VCaP (cell line): ENCODE data around the gene PARD3B.

Experiments
- H3K27ac ChIP-seq: fragments of 450-650 bp; 2 replicates; pipeline ENCODE4 v1.5.1; 2017
- TF ChIP-seq, protein P1 (sequence below): fragments of 450-650 bp; conservative IDR thresholded peaks from 2 replicates; pipeline ENCODE4 v1.5.1; 2017; ENCODE audit warnings: mild to moderate bottlenecking, moderate library complexity

The PARD3B gene

DNA sequence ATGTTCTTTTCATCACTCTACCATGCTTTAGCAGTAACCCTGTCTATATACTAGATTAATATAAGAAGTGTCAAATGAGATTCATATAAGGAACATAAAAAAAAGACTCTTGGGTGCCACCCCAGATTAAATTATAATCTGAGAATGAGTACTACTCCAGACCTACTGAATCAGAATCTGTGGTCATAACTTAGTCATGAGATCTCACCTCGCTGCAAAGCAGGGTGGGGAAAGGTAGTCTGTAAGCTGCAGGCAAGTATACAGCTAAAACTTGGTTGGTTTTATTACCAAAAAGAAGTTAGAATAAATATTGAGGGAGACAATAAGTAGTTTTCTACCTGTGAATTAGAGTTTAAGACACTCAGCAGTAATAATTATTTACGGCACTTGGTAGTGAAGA lies 175.6 kb downstream of the PARD3B start:
- TF ChIP-seq, protein P1, sequence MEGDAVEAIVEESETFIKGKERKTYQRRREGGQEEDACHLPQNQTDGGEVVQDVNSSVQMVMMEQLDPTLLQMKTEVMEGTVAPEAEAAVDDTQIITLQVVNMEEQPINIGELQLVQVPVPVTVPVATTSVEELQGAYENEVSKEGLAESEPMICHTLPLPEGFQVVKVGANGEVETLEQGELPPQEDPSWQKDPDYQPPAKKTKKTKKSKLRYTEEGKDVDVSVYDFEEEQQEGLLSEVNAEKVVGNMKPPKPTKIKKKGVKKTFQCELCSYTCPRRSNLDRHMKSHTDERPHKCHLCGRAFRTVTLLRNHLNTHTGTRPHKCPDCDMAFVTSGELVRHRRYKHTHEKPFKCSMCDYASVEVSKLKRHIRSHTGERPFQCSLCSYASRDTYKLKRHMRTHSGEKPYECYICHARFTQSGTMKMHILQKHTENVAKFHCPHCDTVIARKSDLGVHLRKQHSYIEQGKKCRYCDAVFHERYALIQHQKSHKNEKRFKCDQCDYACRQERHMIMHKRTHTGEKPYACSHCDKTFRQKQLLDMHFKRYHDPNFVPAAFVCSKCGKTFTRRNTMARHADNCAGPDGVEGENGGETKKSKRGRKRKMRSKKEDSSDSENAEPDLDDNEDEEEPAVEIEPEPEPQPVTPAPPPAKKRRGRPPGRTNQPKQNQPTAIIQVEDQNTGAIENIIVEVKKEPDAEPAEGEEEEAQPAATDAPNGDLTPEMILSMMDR: no peak
- H3K27ac ChIP-seq: no peak overlapping the region

DNA sequence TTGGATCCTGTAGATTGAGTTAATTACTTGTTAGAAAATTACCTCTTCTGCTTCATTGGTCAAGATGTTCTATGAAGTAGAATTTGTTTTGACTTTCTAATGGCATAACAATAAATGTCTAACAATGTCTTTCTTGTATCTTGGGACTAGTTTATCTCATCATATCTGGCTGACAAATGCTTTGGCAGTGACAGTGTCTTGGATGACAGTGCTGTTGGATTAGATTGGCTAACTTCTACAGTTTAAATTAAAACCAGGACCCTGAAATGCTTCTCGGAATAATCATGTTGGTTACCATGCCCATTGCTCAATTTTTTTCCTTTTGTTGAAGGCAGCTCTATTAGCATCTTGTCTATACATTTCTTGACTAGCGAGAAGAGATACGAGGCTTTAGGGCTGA lies 176.9 kb downstream of the PARD3B start:
- no peak overlapping the region for H3K27ac ChIP-seq
- TF ChIP-seq, protein P1: no peak

DNA sequence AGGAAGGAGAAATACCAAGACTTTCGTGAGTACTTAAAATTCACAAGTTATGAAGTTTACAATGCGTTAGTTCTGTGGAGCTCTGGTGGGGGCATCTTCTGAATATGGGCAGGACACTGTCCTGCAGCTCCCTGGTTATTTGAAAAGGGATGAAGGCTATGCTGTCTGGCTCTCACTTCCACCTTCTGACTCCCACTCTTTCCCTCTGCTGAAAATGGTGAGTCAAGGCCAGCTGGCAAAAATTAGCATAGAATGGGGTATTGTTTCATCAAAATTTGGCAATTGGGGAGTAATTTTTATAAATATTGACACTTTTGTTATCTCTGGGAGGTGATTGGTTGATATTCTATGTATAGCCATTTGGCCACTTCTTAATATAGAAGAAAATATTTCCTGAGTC lies 177.4 kb downstream of the PARD3B start:
- TF ChIP-seq, protein P1: no peak
- H3K27ac ChIP-seq: no peak overlapping the region

DNA sequence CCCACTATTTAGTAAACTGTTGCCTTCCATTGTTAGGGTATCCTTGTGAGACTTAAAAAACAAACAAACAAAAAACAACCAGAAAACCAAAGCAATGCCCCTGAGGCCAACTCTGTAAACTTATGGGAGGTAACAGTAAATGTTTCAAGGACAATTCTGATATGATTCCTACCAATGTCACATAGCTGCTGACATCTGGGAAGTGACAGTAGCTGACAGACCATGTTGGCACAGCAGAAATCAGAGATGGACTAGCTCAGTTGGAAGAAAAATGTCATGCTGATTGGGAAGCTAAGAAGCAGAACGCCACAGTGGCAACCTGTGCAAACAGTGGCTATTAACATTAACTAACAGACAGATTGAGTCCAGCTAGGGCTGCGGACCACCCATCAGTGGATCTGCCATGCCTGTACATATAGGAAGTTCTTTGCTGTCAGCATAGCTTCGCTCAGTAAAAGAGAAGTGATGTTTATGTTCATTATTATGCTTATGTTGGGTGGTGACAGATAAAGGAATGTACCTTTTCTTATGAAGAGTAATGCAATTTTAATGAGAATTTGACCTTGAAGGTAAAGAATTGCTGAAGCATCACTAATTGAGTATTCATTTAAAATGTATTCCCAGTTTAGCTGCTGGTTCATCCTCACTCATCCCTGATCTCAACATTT lies 180.6 kb downstream of the PARD3B start:
- TF ChIP-seq, protein P1: no peak
- no peak overlapping the region for H3K27ac ChIP-seq

DNA sequence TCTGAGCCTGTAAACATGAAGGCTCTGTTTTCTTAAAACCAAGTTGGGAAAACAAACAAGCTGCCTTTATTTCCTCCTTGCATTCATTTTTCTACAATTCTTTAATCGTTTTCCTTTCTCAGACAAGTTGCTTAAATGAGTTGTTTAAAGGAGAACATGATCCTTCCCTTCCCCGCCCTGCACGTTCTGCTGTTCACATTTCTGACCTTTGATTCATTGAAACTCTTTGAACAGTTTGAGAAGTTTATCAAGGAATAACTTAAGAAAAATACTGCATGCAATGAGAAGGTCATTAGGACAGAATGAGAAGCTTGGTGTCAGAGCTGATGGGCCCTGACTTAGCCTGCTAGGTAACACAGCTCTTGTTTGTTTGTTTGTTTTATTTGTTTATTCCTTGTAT lies 181.6 kb downstream of the PARD3B start:
- no peak overlapping the region for H3K27ac ChIP-seq
- TF ChIP-seq, protein P1: no peak

DNA sequence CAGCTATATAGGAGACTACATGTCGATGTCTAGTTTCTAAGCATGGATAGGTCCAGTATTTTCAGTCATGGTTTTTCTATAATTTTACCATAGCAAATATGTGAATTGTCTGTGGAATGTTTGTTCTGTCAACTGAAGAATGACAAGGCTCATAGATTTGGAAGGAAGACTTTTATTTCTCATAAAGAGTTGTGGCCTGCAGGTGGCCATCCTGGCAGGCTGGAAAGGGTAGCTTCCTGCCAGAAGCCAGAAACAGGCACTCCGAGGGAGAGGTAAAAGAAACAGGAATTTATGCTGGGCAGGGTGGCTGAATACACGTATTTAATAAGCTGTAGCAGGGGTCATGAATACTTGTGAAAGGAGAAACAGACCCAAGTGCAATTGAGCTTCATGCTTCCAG lies 182.1 kb downstream of the PARD3B start:
- TF ChIP-seq, protein P1: no peak
- H3K27ac ChIP-seq: no peak overlapping the region

DNA sequence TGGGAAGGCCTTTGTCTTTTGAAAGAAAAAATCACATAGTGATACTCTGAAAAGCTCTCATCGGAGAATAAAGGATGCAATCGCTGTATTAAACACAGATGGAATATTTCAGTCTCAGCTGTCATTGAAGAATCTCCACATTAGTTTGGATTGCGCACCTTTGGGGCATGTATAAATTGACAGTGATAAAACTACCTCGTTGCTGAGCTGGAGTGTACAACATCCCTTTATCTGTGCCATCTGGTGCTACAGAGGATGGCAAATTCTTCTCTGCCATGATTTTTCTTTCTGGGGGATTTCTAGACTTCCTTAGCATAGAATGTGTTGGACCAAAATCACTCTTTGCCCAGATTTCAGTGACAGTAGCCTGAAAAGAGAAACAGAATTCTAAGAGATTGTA lies 185.3 kb downstream of the PARD3B start:
- TF ChIP-seq, protein P1: no peak

More for the DNA sequence above, 185.3 kb downstream of the PARD3B start:
- no peak overlapping the region for H3K27ac ChIP-seq
